Endothelial cell of umbilical vein (primary cell): ENCODE data around the gene STK39. TPM values are rescaled to one million over a fixed set of nuclear protein-coding genes. Genes with fewer than 3 reads are reported as not detected.

Experiments
- BruUV-seq: library from RNA; stranded (reverse); fragments of 400-500 nt; replicated peaks from 2 replicates; lab custom pipeline; 2021; lab: Mats Ljungman, UMichigan
- CTCF ChIA-PET: fragments of 300-600, 350-600 bp; sonication (Branson Sonifier 250); formaldehyde crosslinking; loops from one replicate; lab custom pipeline; 2021; ENCODE audit warnings: antibody characterized with exemption, inconsistent platforms; lab: Charles Lee
- POLR2A ChIA-PET: fragments of 300-600, 350-600 bp; sonication (Branson Sonifier 250); formaldehyde crosslinking; loops from one replicate; lab custom pipeline; 2021; ENCODE audit warnings: antibody characterized with exemption, inconsistent platforms; lab: Charles Lee
- DNase-seq: peaks from one replicate; pipeline ENCODE4 v3.0.0-alpha.2; 2011; ENCODE audit warnings: low read depth, low spot score
- FAIRE-seq: peaks from 2 replicates; lab custom pipeline; 2011; peaks lifted over from hg19 to GRCh38; lab: Jason Lieb, UNC
- H2AFZ ChIP-seq: 2 replicates; pipeline ENCODE4 v1.6.0; 2012; ENCODE audit warnings: low read depth, low read length, control low read depth, inconsistent platforms
- H3K27ac ChIP-seq: 2 replicates; pipeline ENCODE4 v1.5.1; 2011; ENCODE audit warnings: low read depth, mild to moderate bottlenecking, control low read depth, low read length, moderate library complexity; ENCODE audit not compliant: insufficient read depth
- H3K27me3 ChIP-seq, 2 experiments: 2 replicates each; pipeline versions ENCODE4 v1.6.0 to v1.6.1; 2011; ENCODE audit warnings: low read length in 2 of 2, mixed read lengths in 1 of 2; ENCODE audit not compliant: control insufficient read depth in 2 of 2, insufficient read depth in 2 of 2
- H3K36me3 ChIP-seq, 2 experiments: 2 replicates in 1 of 2; 3 replicates in 1 of 2; pipeline ENCODE4 v1.5.1; 2011; ENCODE audit warnings: low read length in 2 of 2, mild to moderate bottlenecking in 1 of 2, moderate library complexity in 1 of 2; ENCODE audit not compliant: control insufficient read depth in 2 of 2, insufficient read depth in 2 of 2; ENCODE audit errors: extremely low read depth in 1 of 2
- H3K4me1 ChIP-seq: 3 replicates; pipeline ENCODE4 v1.5.1; 2011; ENCODE audit warnings: mild to moderate bottlenecking, low read length; ENCODE audit not compliant: control insufficient read depth, insufficient read depth; ENCODE audit errors: extremely low read depth
- H3K4me2 ChIP-seq: 2 replicates; pipeline ENCODE4 v1.6.1; 2011; ENCODE audit warnings: low read length, control low read depth, mixed read lengths; ENCODE audit not compliant: insufficient read depth
- H3K4me3 ChIP-seq, 3 experiments: fragments of 200-600 bp in 1 of 3; sonication (generic), shearing (Covaris generic) in 1 of 3; replicated peaks in 1 of 3; 2 replicates each; pipeline ENCODE4 v1.5.1; 2011 to 2016; ENCODE audit warnings: control low read depth in 3 of 3, low read length in 3 of 3, mild to moderate bottlenecking in 2 of 3, inconsistent platforms in 1 of 3, low read depth in 1 of 3, moderate library complexity in 1 of 3; ENCODE audit not compliant: insufficient read depth in 1 of 3
- H3K79me2 ChIP-seq: 2 replicates; pipeline ENCODE4 v1.6.0; 2012; ENCODE audit warnings: low read length, inconsistent platforms; ENCODE audit not compliant: control insufficient read depth, insufficient read depth
- H3K9ac ChIP-seq: replicated peaks from 2 replicates; pipeline ENCODE3; 2011; ENCODE audit warnings: low read length, control low read depth; ENCODE audit not compliant: insufficient read depth; ENCODE audit errors: extremely low read depth
- H3K9me1 ChIP-seq: replicated peaks from 3 replicates; pipeline ENCODE4 v1.6.0; 2011; ENCODE audit warnings: mild to moderate bottlenecking, low read length; ENCODE audit not compliant: control insufficient read depth, insufficient read depth; ENCODE audit errors: extremely low read depth
- H3K9me3 ChIP-seq: replicated peaks from 2 replicates; pipeline ENCODE4 v1.5.1; 2012; ENCODE audit warnings: low read length, inconsistent platforms; ENCODE audit not compliant: control insufficient read depth, insufficient read depth
- H4K20me1 ChIP-seq: replicated peaks from 2 replicates; pipeline ENCODE3; 2011; ENCODE audit warnings: mild to moderate bottlenecking, low read length; ENCODE audit not compliant: control insufficient read depth, insufficient read depth; ENCODE audit errors: extremely low read depth
- EZH2 ChIP-seq: IDR thresholded peaks from 2 replicates; pipeline ENCODE4 v1.6.1; 2012; ENCODE audit warnings: borderline replicate concordance, low read depth, mild to moderate bottlenecking, moderate library complexity, low read length, inconsistent platforms; ENCODE audit not compliant: severe bottlenecking
- FOS ChIP-seq: IDR thresholded peaks from 2 replicates; pipeline ENCODE4 v1.6.1; 2011; ENCODE audit warnings: mild to moderate bottlenecking, low read length, moderate library complexity, borderline replicate concordance; ENCODE audit not compliant: insufficient read depth
- GATA2 ChIP-seq: IDR thresholded peaks from 2 replicates; pipeline ENCODE4 v1.7.0; 2011; ENCODE audit warnings: low read depth, mild to moderate bottlenecking, moderate library complexity, mixed read lengths, low read length; ENCODE audit not compliant: insufficient read length, insufficient read depth
- MYC ChIP-seq: IDR thresholded peaks from one replicate; pipeline ENCODE4 v1.6.1; 2011; ENCODE audit warnings: mild to moderate bottlenecking, low read depth, low read length
- POLR2A ChIP-seq: IDR thresholded peaks from 2 replicates; pipeline ENCODE4 v1.6.1; 2012; ENCODE audit warnings: low read depth, mild to moderate bottlenecking, control low read depth, low read length
- POLR2AphosphoS5 ChIP-seq: IDR thresholded peaks from 2 replicates; pipeline ENCODE4 v1.6.1; 2012; ENCODE audit warnings: low read depth, mild to moderate bottlenecking, control low read depth, low read length, moderate library complexity; ENCODE audit not compliant: insufficient read depth
- dilution Hi-C: fragments of 300-500 bp; cut with MboI; formaldehyde crosslinking; loops from one replicate; pipeline ENCODE4 v1.15.0; 2019; ENCODE audit warnings: low sequenced_read_pairs; ENCODE audit not compliant: extremely low pct_ligation_motif_present
- intact Hi-C: fragments of 100-400 bp; cut with micrococcal nuclease; formaldehyde crosslinking; loops from one replicate; pipeline ENCODE4 v1.10.0; 2022
- polyA plus RNA-seq, 4 experiments: library from polyadenylated mRNA; depleted of rRNA in 3 of 4; stranded (reverse) in 3 of 4; unstranded in 1 of 4; fragments of >200 nt; gene quantifications; 2 replicates each; pipeline versions ENCODE4 v1.2.1 to v1.2.3, GENCODE V29; 2011 to 2012; ENCODE audit warnings: missing spikeins in 1 of 4
- total RNA-seq: library from RNA; stranded (reverse); gene quantifications from 2 replicates; pipeline ENCODE4 v1.2.3, GENCODE V29; 2021
- TF ChIP-seq, protein P1 (sequence below): IDR thresholded peaks from 2 replicates; pipeline ENCODE4 v1.6.1; 2011; ENCODE audit not compliant: insufficient read depth, insufficient read length
- TF ChIP-seq, protein P2 (sequence below), 2 donors: IDR thresholded peaks; 1 replicate in 1 of 2; 2 replicates in 1 of 2; pipeline ENCODE4 v1.5.1; 2011; ENCODE audit warnings: low read length in 2 of 2, mild to moderate bottlenecking in 2 of 2, moderate library complexity in 2 of 2, control low read depth in 1 of 2, inconsistent platforms in 1 of 2, low read depth in 1 of 2; ENCODE audit not compliant: insufficient read depth in 1 of 2; ENCODE audit errors: extremely low read depth in 1 of 2

The STK39 gene
- total and polyA plus RNA-seq, 2 donors (not counting 3 experiments of a cell fraction or from before 2014, with no cell fraction given), result 4.6 to 13.1 TPM

DNA sequence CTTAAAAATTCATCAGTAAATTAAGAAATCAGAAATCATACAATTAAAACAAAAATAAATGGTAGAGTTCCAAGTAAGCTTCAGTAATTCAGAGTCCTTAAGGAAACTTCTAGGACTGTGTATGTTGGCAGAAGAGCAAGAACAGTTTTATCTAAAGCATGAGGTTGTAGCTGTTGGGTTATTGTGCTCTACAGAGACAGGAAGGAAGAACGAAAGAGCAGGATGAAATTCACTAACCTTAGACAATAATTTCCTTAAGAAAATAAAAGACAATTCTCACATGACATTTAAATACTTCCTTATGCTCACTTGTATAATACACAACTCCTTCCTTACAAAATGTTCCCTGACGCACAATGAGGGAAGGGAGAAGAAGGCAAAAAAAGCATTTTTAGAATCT, 133.4 kb downstream of the STK39 start:
- Histone ChIP-seq H3K36me3 (no peaks in the 10 kb centered on the region), H3K9me3 (no peaks in the 10 kb centered on the region), H3K4me2 (peak overlapping the region; percentile 49), H3K4me3 (no peak overlapping the region), H3K9me1 (no peaks in the 10 kb centered on the region), H3K27me3 (peaks cover 0 to 9% of the 10 kb centered on the region in 2 experiments), H3K27ac (peak overlapping the region; percentile 7), H2AFZ (no peak overlapping the region), H4K20me1 (peaks cover 7% of the 10 kb centered on the region), H3K79me2 (no peaks in the 10 kb centered on the region), H3K9ac (no peak overlapping the region), H3K4me1 (peaks cover 16% of the 10 kb centered on the region)
- dilution Hi-C loops (no loop called here), intact Hi-C loops (loop anchor here (10.0 kb wide), 2 partner anchors 609 to 819 kb away; partner anchors contain the start of gene B3GALT1)
- TF ChIP-seq MYC (no peak), GATA2 (peak; percentile 55), EZH2 (no peak), POLR2A (no peak), POLR2AphosphoS5 (peak; percentile 53), FOS (no peak)
- TF ChIP-seq, protein P1, sequence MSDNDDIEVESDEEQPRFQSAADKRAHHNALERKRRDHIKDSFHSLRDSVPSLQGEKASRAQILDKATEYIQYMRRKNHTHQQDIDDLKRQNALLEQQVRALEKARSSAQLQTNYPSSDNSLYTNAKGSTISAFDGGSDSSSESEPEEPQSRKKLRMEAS, result no peak
- ChIA-PET CTCF (interaction anchor here (1.2 to 1.8 kb wide), 3 partner anchors 148 to 1575 kb away, joined by 3 to 9 read pairs (median 3); no protein-coding TSS in a partner anchor), POLR2A (no interaction called here)
- peak; percentile 81 for FAIRE-seq
- BruUV-seq, result no TSS peak
- peak; percentile 90 for DNase-seq

DNA sequence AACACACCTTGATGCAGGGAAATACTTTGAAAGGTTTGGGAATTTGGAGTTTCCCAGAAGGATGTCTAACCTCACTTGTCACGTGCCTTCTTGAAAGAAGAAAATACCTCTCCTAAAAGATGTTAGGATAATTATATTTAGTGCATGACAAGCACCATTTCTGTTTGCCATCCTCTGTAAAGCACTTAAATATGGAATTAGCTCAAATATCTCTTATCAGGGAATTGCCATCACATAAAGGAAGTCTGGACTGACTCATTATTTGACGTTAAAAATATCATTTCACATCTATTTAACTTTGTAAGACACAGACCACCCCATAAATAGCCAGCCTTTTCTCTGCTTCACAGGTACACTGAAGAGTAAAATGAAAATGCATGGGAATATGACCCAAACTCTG, 140.1 kb downstream of the STK39 start:
- H3K9ac ChIP-seq, result no peak overlapping the region
- H3K9me1 ChIP-seq, result no peaks in the 10 kb centered on the region
- FAIRE-seq (peak; percentile 15), DNase-seq (peak; percentile 34)
- no peaks in the 10 kb centered on the region for H4K20me1 ChIP-seq
- H3K4me2 ChIP-seq, result no peak overlapping the region
- POLR2A ChIA-PET, result no interaction called here
- CTCF ChIA-PET, result interaction anchor here (0.8 to 7.0 kb wide), 6 partner anchors 11 to 1568 kb away, joined by 3 to 86 read pairs (median 3); no protein-coding TSS in a partner anchor
- H3K27me3 ChIP-seq, result peaks cover 0 to 2% of the 10 kb centered on the region in 2 experiments
- no peak overlapping the region for H3K4me3 ChIP-seq
- TF ChIP-seq POLR2AphosphoS5 (no peak), EZH2 (no peak), GATA2 (peak; percentile 67), FOS (peak; percentile 33)
- TF ChIP-seq, protein P2, sequence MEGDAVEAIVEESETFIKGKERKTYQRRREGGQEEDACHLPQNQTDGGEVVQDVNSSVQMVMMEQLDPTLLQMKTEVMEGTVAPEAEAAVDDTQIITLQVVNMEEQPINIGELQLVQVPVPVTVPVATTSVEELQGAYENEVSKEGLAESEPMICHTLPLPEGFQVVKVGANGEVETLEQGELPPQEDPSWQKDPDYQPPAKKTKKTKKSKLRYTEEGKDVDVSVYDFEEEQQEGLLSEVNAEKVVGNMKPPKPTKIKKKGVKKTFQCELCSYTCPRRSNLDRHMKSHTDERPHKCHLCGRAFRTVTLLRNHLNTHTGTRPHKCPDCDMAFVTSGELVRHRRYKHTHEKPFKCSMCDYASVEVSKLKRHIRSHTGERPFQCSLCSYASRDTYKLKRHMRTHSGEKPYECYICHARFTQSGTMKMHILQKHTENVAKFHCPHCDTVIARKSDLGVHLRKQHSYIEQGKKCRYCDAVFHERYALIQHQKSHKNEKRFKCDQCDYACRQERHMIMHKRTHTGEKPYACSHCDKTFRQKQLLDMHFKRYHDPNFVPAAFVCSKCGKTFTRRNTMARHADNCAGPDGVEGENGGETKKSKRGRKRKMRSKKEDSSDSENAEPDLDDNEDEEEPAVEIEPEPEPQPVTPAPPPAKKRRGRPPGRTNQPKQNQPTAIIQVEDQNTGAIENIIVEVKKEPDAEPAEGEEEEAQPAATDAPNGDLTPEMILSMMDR (IDR thresholded peaks at IDR 0.05; ENCODE audit: extremely low read depth in 1 of 2, insufficient read depth in 1 of 2, low read depth in 1 of 2, low read length in 2 of 2), result no peak
- TF ChIP-seq, protein P1, result no peak
- no TSS peak for BruUV-seq
- dilution Hi-C loops, result no loop called here
- H2AFZ ChIP-seq, result no peak overlapping the region
- intact Hi-C loops, result no loop called here
- peaks cover 7% of the 10 kb centered on the region for H3K4me1 ChIP-seq
- H3K79me2 ChIP-seq, result no peaks in the 10 kb centered on the region
- H3K36me3 ChIP-seq, result no peaks in the 10 kb centered on the region
- no peaks in the 10 kb centered on the region for H3K9me3 ChIP-seq
- no peak overlapping the region for H3K27ac ChIP-seq
